SK-N-SH (cell line): ENCODE data around the gene AMZ1.

ENCODE experiments used
- CTCF ChIP-seq: fragments of 200-600 bp; sonication (generic); IDR thresholded peaks from 2 replicates; pipeline ENCODE4 v1.6.1; 2017; ENCODE audit warnings: antibody characterized with exemption, mild to moderate bottlenecking, moderate library complexity
- ELF1 ChIP-seq: IDR thresholded peaks from 2 replicates; pipeline ENCODE4 v1.4.0; 2012
- EP300 ChIP-seq, 2 experiments: IDR thresholded peaks; 2 replicates each; pipeline versions ENCODE4 v1.4.0 to v1.6.1; 2012; ENCODE audit warnings: borderline replicate concordance in 1 of 2, low read depth in 1 of 2, low read length in 1 of 2
- FOXM1 ChIP-seq: IDR thresholded peaks from 2 replicates; pipeline ENCODE4 v1.4.0; 2012; ENCODE audit warnings: low read depth, mild to moderate bottlenecking
- MAX ChIP-seq: IDR thresholded peaks from 2 replicates; pipeline ENCODE4 v1.4.0; 2012; ENCODE audit warnings: low read depth
- MXI1 ChIP-seq: IDR thresholded peaks from 2 replicates; pipeline ENCODE4 v1.6.1; 2012; ENCODE audit warnings: mild to moderate bottlenecking, low read depth, low read length, improper control_type of control experiment
- POLR2AphosphoS5 ChIP-seq: IDR thresholded peaks from 2 replicates; pipeline ENCODE4 v1.6.1; 2012; ENCODE audit warnings: low read depth, low read length
- RAD21 ChIP-seq: IDR thresholded peaks from 2 replicates; pipeline ENCODE4 v1.6.1; 2012; ENCODE audit warnings: mild to moderate bottlenecking, low read length
- REST ChIP-seq: IDR thresholded peaks from 2 replicates; pipeline ENCODE4 v1.6.1; 2012; ENCODE audit warnings: mild to moderate bottlenecking, low read depth, low read length, moderate library complexity
- RFX5 ChIP-seq: IDR thresholded peaks from 2 replicates; pipeline ENCODE4 v1.6.1; 2012; ENCODE audit warnings: mild to moderate bottlenecking, improper control_type of control experiment, low read length
- USF2 ChIP-seq: fragments of 150-350 bp; IDR thresholded peaks from 2 replicates; pipeline ENCODE4 v1.6.1; 2017; ENCODE audit warnings: antibody characterized with exemption, low read length, low read depth, borderline replicate concordance
- YY1 ChIP-seq: IDR thresholded peaks from 2 replicates; pipeline ENCODE4 v1.4.0; 2012; ENCODE audit warnings: low read depth, mild to moderate bottlenecking
- ZBTB33 ChIP-seq: IDR thresholded peaks from 2 replicates; pipeline ENCODE4 v1.4.0; 2012; ENCODE audit warnings: low read depth, borderline replicate concordance

GRCh38 chr7:2680256-2680655 is 7.7 kb upstream of the AMZ1 start:
- TF ChIP-seq CTCF: no peak
- TF ChIP-seq USF2: no peak
- TF ChIP-seq MAX: no peak
- no peak for TF ChIP-seq POLR2AphosphoS5
- no peak for TF ChIP-seq REST
- TF ChIP-seq ZBTB33: no peak
- no peak for TF ChIP-seq RFX5
- TF ChIP-seq ELF1: no peak
- no peak for TF ChIP-seq MXI1
- no peak for TF ChIP-seq FOXM1
- TF ChIP-seq RAD21: no peak
- no peak for TF ChIP-seq YY1
- TF ChIP-seq EP300 (IDR thresholded peaks at IDR 0.05; ENCODE audit: borderline replicate concordance in 1 of 2, low read depth in 1 of 2, low read length in 1 of 2): no peak
